ENCODE measurements around the gene SLC25A31. TPM values are rescaled to one million over a fixed set of nuclear protein-coding genes. Genes with fewer than 3 reads are reported as not detected.

Gene SLC25A31
- total and polyA plus RNA-seq, 3 experiments from 2014 or later = not detected

GRCh38 chr4:127793528-127793927 lies 63.3 kb downstream of the SLC25A31 start:
- Histone ChIP-seq H3K9me3 (ENCODE audit: low read length) (no peaks in the 10 kb centered on the region), H3K27me3 (ENCODE audit: insufficient read depth, low read length, poor library complexity, severe bottlenecking) (no peaks in the 10 kb centered on the region), H3K4me3 (ENCODE audit: low read length) (no peak overlapping the region), H3K27ac (ENCODE audit: low read depth, low read length) (no peak overlapping the region), H3K36me3 (ENCODE audit: insufficient read depth, low read length) (no peaks in the 10 kb centered on the region), H3K4me1 (ENCODE audit: insufficient read depth, low read length) (no peaks in the 10 kb centered on the region)
- H3K27ac Mint-ChIP-seq = no peak overlapping the region
- no peak overlapping the region for H3K4me3 Mint-ChIP-seq
- H3K4me1 Mint-ChIP-seq = no peaks in the 10 kb centered on the region
- peaks cover 11 to 47% of the 10 kb centered on the region in 2 donors for H3K27me3 Mint-ChIP-seq
- ChIA-PET POLR2A (no interaction called here), CTCF (no interaction called here)
- H3K9me3 Mint-ChIP-seq = no peaks in the 10 kb centered on the region
- H3K36me3 Mint-ChIP-seq = no peaks in the 10 kb centered on the region
- no peak for DNase-seq

- H3K4me3 Mint-ChIP-seq = no peak overlapping the region
- no peak overlapping the region for H3K4me3 ChIP-seq (ENCODE audit: low read length)
- ChIA-PET CTCF (no interaction called here), POLR2A (no interaction called here)
- no peaks in the 10 kb centered on the region for H3K27me3 ChIP-seq (ENCODE audit: insufficient read depth, low read length, poor library complexity, severe bottlenecking)
- H3K36me3 ChIP-seq (ENCODE audit: insufficient read depth, low read length) = no peaks in the 10 kb centered on the region
- H3K4me1 ChIP-seq (ENCODE audit: insufficient read depth, low read length) = no peaks in the 10 kb centered on the region
- no peaks in the 10 kb centered on the region for H3K36me3 Mint-ChIP-seq
- H3K27ac Mint-ChIP-seq = no peak overlapping the region
- H3K27ac ChIP-seq (ENCODE audit: low read depth, low read length) = no peak overlapping the region
- H3K27me3 Mint-ChIP-seq = peaks cover 2 to 33% of the 10 kb centered on the region in 2 donors
- no peaks in the 10 kb centered on the region for H3K4me1 Mint-ChIP-seq
- H3K9me3 Mint-ChIP-seq = no peaks in the 10 kb centered on the region
- no peaks in the 10 kb centered on the region for H3K9me3 ChIP-seq (ENCODE audit: low read length)
- DNase-seq = no peak
Measured at GRCh38 chr4:127799711-127800110, 69.5 kb downstream of the SLC25A31 start.

- H3K9me3 Mint-ChIP-seq = no peaks in the 10 kb centered on the region
Measured at GRCh38 chr4:127809173-127809800, 79.1 kb downstream of the SLC25A31 start.

GRCh38 chr4:127810551-127810950 lies 80.4 kb downstream of the SLC25A31 start:
- H3K4me1 ChIP-seq (ENCODE audit: insufficient read depth, low read length) = no peaks in the 10 kb centered on the region
- no peak overlapping the region for H3K4me3 Mint-ChIP-seq
- no peak overlapping the region for H3K27ac Mint-ChIP-seq
- H3K4me1 Mint-ChIP-seq = no peaks in the 10 kb centered on the region
- no peaks in the 10 kb centered on the region for H3K9me3 Mint-ChIP-seq
- no peaks in the 10 kb centered on the region for H3K36me3 ChIP-seq (ENCODE audit: insufficient read depth, low read length)
- no peaks in the 10 kb centered on the region for H3K27me3 ChIP-seq (ENCODE audit: insufficient read depth, low read length, poor library complexity, severe bottlenecking)
- H3K36me3 Mint-ChIP-seq = peaks cover 0 to under 1% (median 0%) of the 10 kb centered on the region in 3 donors
- peaks cover 0 to 28% of the 10 kb centered on the region in 2 donors for H3K27me3 Mint-ChIP-seq
- no peak overlapping the region for H3K27ac ChIP-seq (ENCODE audit: low read depth, low read length)
- POLR2A ChIA-PET = no interaction called here
- no peak overlapping the region for H3K4me3 ChIP-seq (ENCODE audit: low read length)
- no peaks in the 10 kb centered on the region for H3K9me3 ChIP-seq (ENCODE audit: low read length)
- CTCF ChIA-PET = no interaction called here
- no peak for DNase-seq

More at GRCh38 chr4:127809173-127809800, 79.1 kb downstream of the SLC25A31 start:
- H3K27ac Mint-ChIP-seq = no peak overlapping the region
- ChIA-PET POLR2A (no interaction called here), CTCF (no interaction called here)
- H3K9me3 ChIP-seq (ENCODE audit: low read length) = no peaks in the 10 kb centered on the region
- no peak overlapping the region for H3K27ac ChIP-seq (ENCODE audit: low read depth, low read length)
- H3K4me1 ChIP-seq (ENCODE audit: insufficient read depth, low read length) = no peaks in the 10 kb centered on the region
- DNase-seq = no peak
- H3K27me3 ChIP-seq (ENCODE audit: insufficient read depth, low read length, poor library complexity, severe bottlenecking) = no peaks in the 10 kb centered on the region
- no peaks in the 10 kb centered on the region for H3K36me3 ChIP-seq (ENCODE audit: insufficient read depth, low read length)
- H3K4me3 Mint-ChIP-seq = no peak overlapping the region
- H3K27me3 Mint-ChIP-seq = peaks cover 0 to 34% of the 10 kb centered on the region in 2 donors
- no peaks in the 10 kb centered on the region for H3K4me1 Mint-ChIP-seq
- no peak overlapping the region for H3K4me3 ChIP-seq (ENCODE audit: low read length)
- no peaks in the 10 kb centered on the region for H3K36me3 Mint-ChIP-seq

- peaks cover 6 to 26% of the 10 kb centered on the region in 2 donors for H3K27me3 Mint-ChIP-seq
- H3K4me3 ChIP-seq (ENCODE audit: low read length) = no peak overlapping the region
- H3K9me3 ChIP-seq (ENCODE audit: low read length) = no peaks in the 10 kb centered on the region
- H3K36me3 Mint-ChIP-seq = no peaks in the 10 kb centered on the region
- no peaks in the 10 kb centered on the region for H3K4me1 ChIP-seq (ENCODE audit: insufficient read depth, low read length)
- CTCF ChIA-PET = no interaction called here
- peaks cover 0 to 4% (median 0%) of the 10 kb centered on the region in 3 donors for H3K4me1 Mint-ChIP-seq
- POLR2A ChIA-PET = no interaction called here
- H3K27ac Mint-ChIP-seq = no peak overlapping the region
- no peak for DNase-seq
- no peaks in the 10 kb centered on the region for H3K9me3 Mint-ChIP-seq
- H3K36me3 ChIP-seq (ENCODE audit: insufficient read depth, low read length) = no peaks in the 10 kb centered on the region
- H3K27ac ChIP-seq (ENCODE audit: low read depth, low read length) = no peak overlapping the region
- no peaks in the 10 kb centered on the region for H3K27me3 ChIP-seq (ENCODE audit: insufficient read depth, low read length, poor library complexity, severe bottlenecking)
- no peak overlapping the region for H3K4me3 Mint-ChIP-seq
Measured at GRCh38 chr4:127822430-127822829, 92.2 kb downstream of the SLC25A31 start.

Other genes starting within 250 kb of the SLC25A31 start
- under 1 TPM; 0.13 to 0.38 TPM for gene INTU, start 97.4 kb upstream of the SLC25A31 start, total RNA-seq
- gene INTU, start 97.4 kb upstream of the SLC25A31 start, polyA plus RNA-seq = not detected
- gene HSPA4L, start 51.9 kb downstream of the SLC25A31 start, total RNA-seq = under 1 TPM; 0.50 to 0.55 TPM
- gene HSPA4L, start 51.9 kb downstream of the SLC25A31 start, polyA plus RNA-seq = not detected
- 10 to 100 TPM; 29.1 to 32.6 TPM for gene PLK4, start 150.5 kb downstream of the SLC25A31 start, total RNA-seq
- 1.8 TPM for gene PLK4, start 150.5 kb downstream of the SLC25A31 start, polyA plus RNA-seq
- 10 to 100 TPM; 17.8 to 23.4 TPM for gene MFSD8, start 234.8 kb downstream of the SLC25A31 start, total RNA-seq
- 5.3 TPM for gene MFSD8, start 234.8 kb downstream of the SLC25A31 start, polyA plus RNA-seq
- gene ABHD18, start 235.0 kb downstream of the SLC25A31 start, total RNA-seq = 10 to 100 TPM; 13.0 to 14.2 TPM
- gene ABHD18, start 235.0 kb downstream of the SLC25A31 start, polyA plus RNA-seq = 12.7 TPM